Prostate gland (tissue), 2 donors: ENCODE results near the gene CDH13. TPM values are rescaled to one million over a fixed set of nuclear protein-coding genes. Genes with fewer than 3 reads are reported as not detected.

ENCODE experiments used
- DNase-seq: peaks from one replicate; pipeline ENCODE4 v3.0.0-alpha.2; 2019; ENCODE audit warnings: low spot score
- H3K27ac ChIP-seq, 2 donors: fragments of 200-600 bp; sonication (generic); 2 replicates each; pipeline ENCODE4 v1.5.1; 2017 to 2019
- H3K27me3 ChIP-seq: fragments of 200-600 bp; sonication (generic); replicated peaks from 2 replicates; pipeline ENCODE4 v1.5.1; 2019; ENCODE audit not compliant: insufficient read depth
- H3K36me3 ChIP-seq, 2 donors: fragments of 200-600 bp; sonication (generic); 1 replicate in 1 of 2; 2 replicates in 1 of 2; pipeline versions ENCODE4 v1.5.1 to v1.8.1; 2017 to 2019
- H3K4me1 ChIP-seq: fragments of 200-600 bp; sonication (generic); replicated peaks from 2 replicates; pipeline ENCODE4 v1.5.1; 2019
- H3K4me3 ChIP-seq, 2 donors: fragments of 200-600 bp; sonication (generic); 2 replicates each; pipeline ENCODE4 v1.5.1; 2017 to 2019
- H3K9me3 ChIP-seq: fragments of 200-600 bp; sonication (generic); 2 replicates; pipeline ENCODE4 v1.5.1; 2017
- POLR2A ChIP-seq: fragments of 450-650 bp; IDR thresholded peaks from one replicate; pipeline ENCODE4 v1.6.1; 2016; ENCODE audit warnings: antibody characterized with exemption, mild to moderate bottlenecking
- POLR2AphosphoS5 ChIP-seq: sonication (generic); formaldehyde crosslinking; IDR thresholded peaks from one replicate; pipeline ENCODE4 v1.6.1; 2017; ENCODE audit warnings: antibody characterized with exemption
- WGBS: methylation state at CpG from one replicate; pipeline ENCODE4 v1.1.5; 2018; 5-methylcytosine and 5-hydroxymethylcytosine counted together
- intact Hi-C: fragments of 100-400 bp; cut with DNase I; formaldehyde crosslinking; loops from one replicate; pipeline ENCODE4 v1.14.2; 2022
- total RNA-seq, 2 donors: library from RNA; depleted of rRNA; stranded (reverse); fragments of >200 nt; gene quantifications; one replicate each; pipeline ENCODE4 v1.1.0, GENCODE V29; 2016
- TF ChIP-seq, protein P1 (sequence below), 4 experiments: fragments of 200-600 bp in 2 of 4; fragments of 450-650 bp in 2 of 4; sonication (generic) in 2 of 4; IDR thresholded peaks; 1 replicate in 3 of 4; 2 replicates in 1 of 4; pipeline ENCODE4 v1.5.1; 2016 to 2019; ENCODE audit warnings: antibody characterized with exemption in 4 of 4, mild to moderate bottlenecking in 2 of 4, moderate library complexity in 2 of 4

CDH13 gene
- total RNA-seq, 2 donors from 2014 or later: 20.6 to 23.0 TPM

DNA sequence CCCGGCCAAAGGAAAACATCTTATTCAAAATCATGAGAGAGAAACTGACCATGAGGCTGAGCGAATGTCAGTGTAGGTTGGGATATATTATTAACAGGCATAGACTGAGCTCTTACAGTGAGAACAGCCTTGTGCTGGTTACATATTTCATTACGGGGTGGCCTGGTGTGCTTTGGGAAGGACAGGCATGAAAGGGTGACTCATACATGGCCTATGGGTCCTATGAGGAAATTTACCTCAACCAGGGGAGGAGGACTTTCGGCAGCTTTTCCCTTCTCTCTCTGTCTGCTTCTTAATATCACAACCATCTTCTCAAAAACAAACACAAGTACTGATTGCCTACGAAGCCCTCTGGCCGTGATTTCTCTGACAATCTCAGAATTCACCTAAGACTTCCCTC, 579.1 kb downstream of the CDH13 start:
- peaks cover 2% of the 10 kb centered on the region for H3K27me3 ChIP-seq
- intact Hi-C loops: no loop called here
- no peaks in the 10 kb centered on the region for H3K4me1 ChIP-seq
- H3K9me3 ChIP-seq: no peaks in the 10 kb centered on the region
- TF ChIP-seq POLR2AphosphoS5 (no peak), POLR2A (no peak)
- TF ChIP-seq, protein P1, sequence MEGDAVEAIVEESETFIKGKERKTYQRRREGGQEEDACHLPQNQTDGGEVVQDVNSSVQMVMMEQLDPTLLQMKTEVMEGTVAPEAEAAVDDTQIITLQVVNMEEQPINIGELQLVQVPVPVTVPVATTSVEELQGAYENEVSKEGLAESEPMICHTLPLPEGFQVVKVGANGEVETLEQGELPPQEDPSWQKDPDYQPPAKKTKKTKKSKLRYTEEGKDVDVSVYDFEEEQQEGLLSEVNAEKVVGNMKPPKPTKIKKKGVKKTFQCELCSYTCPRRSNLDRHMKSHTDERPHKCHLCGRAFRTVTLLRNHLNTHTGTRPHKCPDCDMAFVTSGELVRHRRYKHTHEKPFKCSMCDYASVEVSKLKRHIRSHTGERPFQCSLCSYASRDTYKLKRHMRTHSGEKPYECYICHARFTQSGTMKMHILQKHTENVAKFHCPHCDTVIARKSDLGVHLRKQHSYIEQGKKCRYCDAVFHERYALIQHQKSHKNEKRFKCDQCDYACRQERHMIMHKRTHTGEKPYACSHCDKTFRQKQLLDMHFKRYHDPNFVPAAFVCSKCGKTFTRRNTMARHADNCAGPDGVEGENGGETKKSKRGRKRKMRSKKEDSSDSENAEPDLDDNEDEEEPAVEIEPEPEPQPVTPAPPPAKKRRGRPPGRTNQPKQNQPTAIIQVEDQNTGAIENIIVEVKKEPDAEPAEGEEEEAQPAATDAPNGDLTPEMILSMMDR (IDR thresholded peaks at IDR 0.05): no peak
- H3K27ac ChIP-seq: no peak overlapping the region
- no peak overlapping the region for H3K4me3 ChIP-seq
- H3K36me3 ChIP-seq: no peaks in the 10 kb centered on the region
- WGBS: 74% methylated on average over 6 of the region's 6 CpGs
- DNase-seq: no peak

DNA sequence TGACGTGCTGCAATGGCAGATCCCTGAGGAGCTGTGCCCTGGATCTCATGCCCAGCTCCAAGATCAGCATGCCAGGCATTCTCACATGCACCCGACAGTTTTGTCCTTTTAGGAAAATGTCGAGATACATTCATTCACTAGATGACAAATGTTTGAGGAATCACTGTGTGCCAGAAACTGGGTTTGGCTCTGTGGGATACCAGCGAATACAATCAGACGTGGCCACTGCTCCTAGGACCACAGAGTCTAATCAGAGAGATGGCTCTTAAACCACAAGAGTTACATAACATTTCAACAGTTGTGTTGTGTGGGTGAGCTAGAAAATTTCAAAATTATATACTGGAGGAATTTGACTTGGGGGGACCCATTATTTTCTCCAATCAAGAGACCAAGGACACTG, 579.7 kb downstream of the CDH13 start:
- Histone ChIP-seq H3K27ac (no peak overlapping the region), H3K4me1 (no peaks in the 10 kb centered on the region), H3K36me3 (no peaks in the 10 kb centered on the region), H3K27me3 (peaks cover 2% of the 10 kb centered on the region), H3K9me3 (no peaks in the 10 kb centered on the region), H3K4me3 (no peak overlapping the region)
- intact Hi-C loops: no loop called here
- DNase-seq: no peak
- WGBS: 82% methylated on average over 5 of the region's 5 CpGs
- TF ChIP-seq POLR2AphosphoS5 (no peak), POLR2A (no peak)
- TF ChIP-seq, protein P1 (IDR thresholded peaks at IDR 0.05): no peak

DNA sequence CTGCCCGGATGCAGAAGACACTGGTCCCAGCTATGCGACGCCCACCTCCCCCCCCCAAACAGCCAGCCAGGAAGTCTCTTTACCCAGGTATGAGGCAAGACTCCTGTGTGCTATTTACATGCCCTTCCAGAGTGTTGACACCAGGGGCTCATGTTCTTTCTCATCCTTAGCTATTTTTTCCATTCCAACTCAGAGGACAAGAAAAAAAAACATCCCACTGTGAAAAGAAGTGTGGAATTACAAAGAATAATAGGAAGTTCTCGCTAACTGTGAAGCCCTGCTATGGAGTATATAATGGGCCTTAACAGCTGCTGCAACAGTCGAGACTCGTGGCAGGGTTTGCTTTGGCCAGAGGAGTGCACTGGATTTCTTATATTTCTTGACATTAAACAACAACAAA, 584.9 kb downstream of the CDH13 start:
- no peak for DNase-seq
- 74% methylated on average over 6 of the region's 6 CpGs for WGBS
- Histone ChIP-seq H3K27ac (no peak overlapping the region), H3K27me3 (no peaks in the 10 kb centered on the region), H3K36me3 (no peaks in the 10 kb centered on the region), H3K9me3 (no peaks in the 10 kb centered on the region), H3K4me1 (no peaks in the 10 kb centered on the region), H3K4me3 (no peak overlapping the region)
- TF ChIP-seq POLR2AphosphoS5: no peak
- TF ChIP-seq POLR2A: no peak
- TF ChIP-seq, protein P1 (IDR thresholded peaks at IDR 0.05): no peak
- intact Hi-C loops: no loop called here

DNA sequence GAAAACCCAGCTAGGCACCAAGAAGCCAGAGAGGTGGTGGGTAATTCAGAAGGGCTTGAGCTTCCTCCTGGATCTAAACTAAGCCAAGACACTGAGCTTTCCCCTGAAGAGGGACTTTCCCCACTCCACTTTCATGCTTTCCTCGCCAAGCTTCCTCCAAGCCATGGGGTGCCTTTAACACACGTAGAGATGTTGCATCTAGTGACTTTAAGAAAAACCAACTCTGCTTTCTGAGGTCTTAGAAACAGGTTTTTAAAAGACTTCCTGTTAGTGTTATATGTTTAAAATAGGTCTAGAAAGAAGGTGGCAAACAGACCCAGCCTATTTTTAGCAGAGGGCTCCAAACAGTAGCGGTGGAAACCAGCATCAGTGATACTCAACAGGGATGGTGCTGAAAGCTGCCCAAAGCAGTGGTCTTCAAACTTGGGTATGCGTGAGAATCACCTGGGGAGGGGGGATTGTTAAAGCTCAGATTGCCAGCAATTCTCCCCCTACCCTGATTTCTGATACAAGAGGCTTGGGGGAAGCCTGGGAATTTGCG, 585.6 kb downstream of the CDH13 start:
- Histone ChIP-seq H3K27ac (no peak overlapping the region), H3K27me3 (no peaks in the 10 kb centered on the region), H3K4me3 (no peak overlapping the region), H3K36me3 (no peaks in the 10 kb centered on the region), H3K4me1 (no peaks in the 10 kb centered on the region), H3K9me3 (no peaks in the 10 kb centered on the region)
- 82% methylated on average over 5 of the region's 5 CpGs for WGBS
- intact Hi-C loops: no loop called here
- no peak for TF ChIP-seq POLR2A
- TF ChIP-seq, protein P1 (IDR thresholded peaks at IDR 0.05): no peak
- TF ChIP-seq POLR2AphosphoS5: no peak
- no peak for DNase-seq

DNA sequence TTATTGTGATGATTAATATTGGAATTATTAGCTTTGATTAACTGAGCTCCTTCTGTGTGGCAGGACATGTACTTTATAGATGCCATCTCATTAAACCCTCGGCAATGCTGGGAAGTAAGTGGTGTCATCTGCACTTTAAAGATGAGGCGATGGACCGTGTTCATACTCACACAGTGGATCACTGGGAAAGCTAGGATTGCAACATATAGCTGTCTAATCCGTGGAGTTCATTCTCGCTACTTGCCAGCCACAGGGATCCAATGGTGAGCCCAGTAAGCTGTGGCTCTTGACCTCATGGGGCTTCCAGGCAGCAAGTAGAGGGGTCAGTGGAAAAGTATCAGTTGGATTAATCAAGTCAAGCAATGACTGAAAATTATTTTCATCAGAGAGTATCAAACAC, 587.9 kb downstream of the CDH13 start:
- TF ChIP-seq, protein P1 (IDR thresholded peaks at IDR 0.05): no peak
- TF ChIP-seq POLR2A (no peak), POLR2AphosphoS5 (no peak)
- Histone ChIP-seq H3K27me3 (no peaks in the 10 kb centered on the region), H3K9me3 (no peaks in the 10 kb centered on the region), H3K27ac (no peak overlapping the region), H3K4me3 (no peak overlapping the region), H3K4me1 (no peaks in the 10 kb centered on the region), H3K36me3 (no peaks in the 10 kb centered on the region)
- intact Hi-C loops: no loop called here
- WGBS: 92% methylated on average over 5 of the region's 5 CpGs
- DNase-seq: no peak
